ENCODE results near the gene SLC6A4.

GRCh38 chr17:30200106-30200505 is 35.4 kb downstream of the SLC6A4 start:
- no peak for TF ChIP-seq CTCF (optimal IDR thresholded peaks at IDR 0.05 in 1 of 3, IDR thresholded peaks at IDR 0.05 in 1 of 3, conservative IDR thresholded peaks at IDR 0.05 in 1 of 3; ENCODE audit: extremely low read depth in 1 of 3, insufficient read depth in 2 of 3, low read length in 3 of 3)
- no peak for TF ChIP-seq EZH2 (IDR thresholded peaks at IDR 0.05; ENCODE audit: low read length)

Measured in keratinocyte (primary cell).